ENCODE measurements around the gene CACNA2D1. TPM values are rescaled to one million over a fixed set of nuclear protein-coding genes. Genes with fewer than 3 reads are reported as not detected.

The CACNA2D1 gene
- total RNA-seq, 4 donors from 2014 or later = 17.7 to 22.0 (median 18.4) TPM

DNA sequence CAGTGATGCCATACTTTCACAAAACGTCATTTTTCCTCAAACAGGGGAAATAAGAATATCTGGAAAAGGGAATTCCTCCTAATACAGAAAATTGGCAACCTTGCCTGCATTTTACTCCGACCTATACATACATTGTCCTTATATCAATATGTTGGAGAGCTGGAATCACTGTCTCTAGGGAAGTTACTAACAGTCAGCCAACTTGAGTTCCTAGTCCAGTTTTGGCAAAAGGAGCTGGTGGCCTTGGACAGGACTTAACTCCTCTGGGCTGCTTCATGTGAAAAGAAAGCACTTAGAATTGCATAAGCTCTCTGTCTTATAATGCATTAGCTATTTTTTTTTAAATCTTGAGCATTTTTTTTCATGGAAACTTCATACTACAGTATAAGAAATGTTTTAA, 499.5 kb downstream of the CACNA2D1 start:
- H3K36me3 ChIP-seq = no peaks in the 10 kb centered on the region
- H3K9me3 ChIP-seq = no peaks in the 10 kb centered on the region
- no peak overlapping the region for H3K27ac ChIP-seq
- no peaks in the 10 kb centered on the region for H3K27me3 ChIP-seq
- H3K4me1 ChIP-seq = no peaks in the 10 kb centered on the region
- TF ChIP-seq POLR2A (IDR thresholded peaks at IDR 0.05) (no peak), EP300 (IDR thresholded peaks at IDR 0.05) (no peak)
- TF ChIP-seq, protein P1, sequence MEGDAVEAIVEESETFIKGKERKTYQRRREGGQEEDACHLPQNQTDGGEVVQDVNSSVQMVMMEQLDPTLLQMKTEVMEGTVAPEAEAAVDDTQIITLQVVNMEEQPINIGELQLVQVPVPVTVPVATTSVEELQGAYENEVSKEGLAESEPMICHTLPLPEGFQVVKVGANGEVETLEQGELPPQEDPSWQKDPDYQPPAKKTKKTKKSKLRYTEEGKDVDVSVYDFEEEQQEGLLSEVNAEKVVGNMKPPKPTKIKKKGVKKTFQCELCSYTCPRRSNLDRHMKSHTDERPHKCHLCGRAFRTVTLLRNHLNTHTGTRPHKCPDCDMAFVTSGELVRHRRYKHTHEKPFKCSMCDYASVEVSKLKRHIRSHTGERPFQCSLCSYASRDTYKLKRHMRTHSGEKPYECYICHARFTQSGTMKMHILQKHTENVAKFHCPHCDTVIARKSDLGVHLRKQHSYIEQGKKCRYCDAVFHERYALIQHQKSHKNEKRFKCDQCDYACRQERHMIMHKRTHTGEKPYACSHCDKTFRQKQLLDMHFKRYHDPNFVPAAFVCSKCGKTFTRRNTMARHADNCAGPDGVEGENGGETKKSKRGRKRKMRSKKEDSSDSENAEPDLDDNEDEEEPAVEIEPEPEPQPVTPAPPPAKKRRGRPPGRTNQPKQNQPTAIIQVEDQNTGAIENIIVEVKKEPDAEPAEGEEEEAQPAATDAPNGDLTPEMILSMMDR (IDR thresholded peaks at IDR 0.05) = no peak
- no peak for DNase-seq (ENCODE audit: low spot score in 2 of 2)
- no peak overlapping the region for H3K4me3 ChIP-seq
- 65 to 75% methylated on average over 2 of the region's 2 CpGs for WGBS, 2 donors

GRCh38 chr7:81937091-81937490, 506.5 kb downstream of the CACNA2D1 start:
- DNase-seq (ENCODE audit: low spot score in 2 of 2) = no peak
- H3K27ac ChIP-seq = no peak overlapping the region
- no peak overlapping the region for H3K4me3 ChIP-seq
- H3K27me3 ChIP-seq = no peaks in the 10 kb centered on the region
- H3K4me1 ChIP-seq = no peaks in the 10 kb centered on the region
- TF ChIP-seq POLR2A (IDR thresholded peaks at IDR 0.05) (no peak), EP300 (IDR thresholded peaks at IDR 0.05) (no peak)
- TF ChIP-seq, protein P1 (IDR thresholded peaks at IDR 0.05) = no peak
- no peaks in the 10 kb centered on the region for H3K9me3 ChIP-seq
- no peaks in the 10 kb centered on the region for H3K36me3 ChIP-seq

DNA sequence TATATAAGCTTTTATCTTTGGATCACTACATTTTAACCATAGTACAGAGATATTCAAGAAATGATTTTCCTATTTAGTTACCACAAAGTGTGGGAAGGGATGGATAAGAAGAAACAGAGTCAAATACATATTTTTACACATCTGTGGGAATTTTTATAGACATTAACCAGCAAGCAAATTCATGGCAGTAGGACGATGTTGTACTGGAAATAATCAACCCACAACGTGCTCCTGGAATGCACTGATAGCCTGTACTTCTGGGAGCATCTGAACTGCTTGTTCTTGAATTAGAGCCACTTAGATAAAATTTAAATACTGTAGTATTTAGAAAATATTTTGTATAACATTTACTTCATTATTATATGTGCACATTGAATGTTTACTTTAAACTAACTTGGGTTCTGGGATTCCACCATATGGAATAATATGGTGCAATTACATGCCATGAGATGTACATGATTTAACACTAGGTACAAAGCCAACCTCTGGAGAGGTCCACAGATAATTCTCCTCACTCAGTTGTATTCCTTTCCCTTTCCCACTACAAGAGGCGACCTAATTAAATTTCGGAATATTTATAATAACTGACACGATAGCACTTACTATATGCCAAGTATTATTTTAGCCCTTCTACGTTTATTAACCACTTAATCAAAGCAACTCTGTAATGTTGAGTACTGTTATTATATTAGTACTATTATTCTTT, 508.8 kb downstream of the CACNA2D1 start:
- Histone ChIP-seq H3K9me3 (no peaks in the 10 kb centered on the region), H3K36me3 (no peaks in the 10 kb centered on the region), H3K4me3 (no peak overlapping the region), H3K4me1 (no peaks in the 10 kb centered on the region), H3K27ac (no peak overlapping the region), H3K27me3 (no peaks in the 10 kb centered on the region)
- DNase-seq (ENCODE audit: low spot score in 2 of 2) = no peak
- 72 to 74% methylated on average over 6 of the region's 6 CpGs for WGBS, 2 donors
- TF ChIP-seq, protein P1 (IDR thresholded peaks at IDR 0.05) = no peak
- no peak for TF ChIP-seq POLR2A (IDR thresholded peaks at IDR 0.05)
- TF ChIP-seq EP300 (IDR thresholded peaks at IDR 0.05) = no peak

- no peak overlapping the region for H3K27ac ChIP-seq
- H3K9me3 ChIP-seq = no peaks in the 10 kb centered on the region
- no peaks in the 10 kb centered on the region for H3K27me3 ChIP-seq
- H3K36me3 ChIP-seq = no peaks in the 10 kb centered on the region
- no peak overlapping the region for H3K4me3 ChIP-seq
- no peak for TF ChIP-seq EP300 (IDR thresholded peaks at IDR 0.05)
- no peak for TF ChIP-seq POLR2A (IDR thresholded peaks at IDR 0.05)
- TF ChIP-seq, protein P1 (IDR thresholded peaks at IDR 0.05) = no peak
- 83 to 84% methylated on average over 2 of the region's 2 CpGs for WGBS, 2 donors
- no peaks in the 10 kb centered on the region for H3K4me1 ChIP-seq
- DNase-seq (ENCODE audit: low spot score in 2 of 2) = no peak
Observed at GRCh38 chr7:81932936-81933335, 510.6 kb downstream of the CACNA2D1 start.

DNA sequence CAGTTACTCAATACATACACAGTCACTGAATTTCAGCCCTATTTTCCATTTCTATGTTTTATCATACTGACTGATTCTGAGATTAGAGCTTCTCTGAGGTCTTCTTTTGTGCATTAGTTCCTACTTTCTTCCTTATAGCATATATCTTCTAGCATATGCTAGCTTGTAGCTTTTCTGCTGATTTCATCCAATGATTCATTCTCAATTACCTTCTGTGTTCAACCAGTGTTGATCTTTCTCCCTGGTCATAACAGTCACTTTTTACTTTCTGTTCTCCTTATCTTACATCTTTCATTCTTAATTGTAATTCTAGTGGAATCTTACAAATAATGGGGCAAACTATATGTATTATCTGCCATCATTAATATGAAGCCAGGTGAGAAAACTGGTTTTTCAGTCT, 514.2 kb downstream of the CACNA2D1 start:
- H3K4me1 ChIP-seq = no peaks in the 10 kb centered on the region
- no peak for TF ChIP-seq EP300 (IDR thresholded peaks at IDR 0.05)
- no peak for DNase-seq (ENCODE audit: low spot score in 2 of 2)

DNA sequence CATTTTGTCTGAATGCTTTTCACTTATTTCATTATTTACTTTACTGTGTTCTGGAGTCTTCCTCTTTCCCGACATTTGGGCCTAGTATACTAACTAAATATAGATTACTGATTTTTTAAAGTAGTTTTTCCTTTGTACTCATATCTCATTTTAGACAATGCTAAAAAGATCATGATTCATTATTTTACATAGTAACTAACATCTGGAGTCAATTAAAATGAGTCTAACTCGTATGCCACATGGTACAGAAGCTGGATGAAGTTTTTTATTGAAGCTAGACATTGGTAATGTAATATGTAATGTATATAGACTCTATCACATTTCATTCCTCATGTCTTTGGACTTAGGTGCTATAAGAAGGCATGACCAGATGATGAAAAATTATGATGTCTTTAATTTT, 517.4 kb downstream of the CACNA2D1 start:
- H3K9me3 ChIP-seq = no peaks in the 10 kb centered on the region
- H3K4me1 ChIP-seq = no peaks in the 10 kb centered on the region
- TF ChIP-seq POLR2A (IDR thresholded peaks at IDR 0.05) = no peak
- TF ChIP-seq, protein P1 (IDR thresholded peaks at IDR 0.05) = no peak
- no peak for TF ChIP-seq EP300 (IDR thresholded peaks at IDR 0.05)
- no peak overlapping the region for H3K4me3 ChIP-seq
- H3K36me3 ChIP-seq = no peaks in the 10 kb centered on the region
- H3K27ac ChIP-seq = no peak overlapping the region
- DNase-seq (ENCODE audit: low spot score in 2 of 2) = no peak
- no peaks in the 10 kb centered on the region for H3K27me3 ChIP-seq
- WGBS, 2 donors = 40 to 52% methylated on average over 2 of the region's 2 CpGs

More for the DNA sequence above, 514.2 kb downstream of the CACNA2D1 start:
- H3K27me3 ChIP-seq = no peaks in the 10 kb centered on the region
- no peaks in the 10 kb centered on the region for H3K36me3 ChIP-seq
- no peaks in the 10 kb centered on the region for H3K9me3 ChIP-seq
- no peak overlapping the region for H3K27ac ChIP-seq
- no peak overlapping the region for H3K4me3 ChIP-seq
